HG03342 (cell line): ENCODE results near the gene SP2.

Experiments
- ATAC-seq: cut with Tn5 transposase; IDR thresholded peaks from one replicate; pipeline ENCODE4 v1.9.1; 2021; ENCODE audit warnings: mild to moderate bottlenecking, moderate library complexity; ENCODE audit not compliant: unreplicated experiment

SP2 gene

GRCh38 chr17:47946929-47947397, 50.9 kb downstream of the SP2 start:
- peak; percentile 59 for ATAC-seq

- no peak for ATAC-seq
These were observed 52.7 kb downstream of the SP2 start for GRCh38 chr17:47948706-47949196.

- ATAC-seq = no peak
These were observed 53.2 kb downstream of the SP2 start for GRCh38 chr17:47949197-47949759.

- no peak for ATAC-seq
These were observed 53.9 kb downstream of the SP2 start for GRCh38 chr17:47949946-47950345.

GRCh38 chr17:47950448-47950847, 54.4 kb downstream of the SP2 start:
- no peak for ATAC-seq

GRCh38 chr17:47952171-47953021, 56.4 kb downstream of the SP2 start:
- ATAC-seq = no peak

GRCh38 chr17:47953909-47954308, 57.9 kb downstream of the SP2 start:
- no peak for ATAC-seq

- ATAC-seq = no peak
These were observed 59.7 kb downstream of the SP2 start for GRCh38 chr17:47955497-47956461.

GRCh38 chr17:47956791-47957590, 61.0 kb downstream of the SP2 start:
- ATAC-seq = no peak

GRCh38 chr17:47957591-47958490, 61.8 kb downstream of the SP2 start, which contains the start of gene PRR15L:
TSS of gene PRR15L (minus strand) at chr17:47957883. CDS start at chr17:47953234, 4,649 bp downstream.
- no peak for ATAC-seq

- ATAC-seq = no peak
These were observed 64.0 kb downstream of the SP2 start for GRCh38 chr17:47959825-47960655.

GRCh38 chr17:47961406-47961805, 65.4 kb downstream of the SP2 start:
- ATAC-seq = no peak

- ATAC-seq = no peak
These were observed 66.9 kb downstream of the SP2 start for GRCh38 chr17:47962901-47963300.

- no peak for ATAC-seq
These were observed 68.8 kb downstream of the SP2 start for GRCh38 chr17:47964856-47965255.

- ATAC-seq = no peak
These were observed 70.1 kb downstream of the SP2 start for GRCh38 chr17:47966079-47966519.

- ATAC-seq = no peak
These were observed 71.7 kb downstream of the SP2 start for GRCh38 chr17:47967607-47968252.

GRCh38 chr17:47968836-47969235, 72.8 kb downstream of the SP2 start:
- no peak for ATAC-seq
